NCI-H2081 (cell line): Measurements from ENCODE around the gene LAMA3.
"Not testable (repeated sequence)": the region's sequence is repeated elsewhere in the genome, so short reads cannot be mapped to it uniquely, and the experiment has no call there.

Experiments used
- DNase-seq, 2 experiments: peaks; one replicate each; lab custom pipeline; 2025; lab: John Stamatoyannopoulos, UW

Gene LAMA3

DNA sequence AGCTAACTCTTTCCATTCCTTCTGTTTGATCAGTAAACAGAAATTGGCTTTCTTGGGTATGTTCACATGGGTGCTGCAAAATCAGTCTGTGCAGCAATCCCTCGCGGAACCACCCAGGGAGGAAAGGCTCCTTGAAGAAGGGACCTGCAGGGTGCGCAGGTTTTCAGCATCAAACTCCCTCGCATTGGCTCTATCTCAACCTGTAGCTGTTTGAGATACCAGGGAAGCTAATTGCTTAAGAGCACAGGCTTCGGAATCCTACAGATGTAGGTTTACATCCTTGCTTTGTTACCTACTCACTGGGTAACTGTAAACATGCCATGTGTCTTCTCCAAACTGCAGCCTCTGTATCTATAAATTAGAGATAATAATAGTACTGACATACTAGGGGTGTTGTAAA is 43.2 kb downstream of the LAMA3 start:
- DNase-seq: no peak

DNA sequence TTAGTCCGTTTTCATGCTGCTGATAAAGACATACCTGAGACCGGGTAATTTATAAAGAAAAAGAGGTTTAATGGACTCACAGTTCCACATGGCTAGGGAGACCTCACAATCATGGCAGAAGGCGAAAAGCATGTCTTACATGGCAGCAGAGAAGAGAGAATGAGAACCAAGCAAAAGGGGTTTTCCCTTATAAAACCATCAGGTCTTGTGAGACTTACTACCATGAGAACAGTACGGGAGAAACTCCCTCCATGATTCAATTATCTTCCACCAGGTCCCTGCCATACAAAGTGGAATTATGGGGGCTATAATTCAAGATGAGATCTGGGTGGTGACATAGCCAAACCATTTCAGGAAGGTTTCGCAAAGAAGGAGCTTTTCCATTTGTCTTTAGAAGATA is 44.0 kb downstream of the LAMA3 start:
- DNase-seq: not testable (repeated sequence)

DNA sequence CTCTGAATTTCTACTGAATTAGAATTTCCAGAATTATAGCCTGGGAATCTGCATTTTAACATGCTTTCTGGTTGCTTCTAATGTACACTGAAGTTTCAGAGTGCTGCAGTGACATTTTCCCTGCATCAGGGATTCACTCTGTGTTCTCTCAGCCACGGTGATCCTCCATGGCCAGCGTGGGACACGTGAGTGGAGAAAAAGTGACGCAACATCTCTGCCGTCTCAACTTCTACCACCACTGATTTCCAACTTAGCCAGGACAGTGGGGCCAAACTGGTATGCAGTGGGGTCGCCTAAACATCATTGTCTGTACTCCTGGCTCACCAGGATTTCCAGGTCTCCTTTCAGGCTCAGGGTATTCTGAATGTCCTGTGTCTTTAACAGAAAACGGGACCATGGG is 44.6 kb downstream of the LAMA3 start:
- DNase-seq: no peak

DNA sequence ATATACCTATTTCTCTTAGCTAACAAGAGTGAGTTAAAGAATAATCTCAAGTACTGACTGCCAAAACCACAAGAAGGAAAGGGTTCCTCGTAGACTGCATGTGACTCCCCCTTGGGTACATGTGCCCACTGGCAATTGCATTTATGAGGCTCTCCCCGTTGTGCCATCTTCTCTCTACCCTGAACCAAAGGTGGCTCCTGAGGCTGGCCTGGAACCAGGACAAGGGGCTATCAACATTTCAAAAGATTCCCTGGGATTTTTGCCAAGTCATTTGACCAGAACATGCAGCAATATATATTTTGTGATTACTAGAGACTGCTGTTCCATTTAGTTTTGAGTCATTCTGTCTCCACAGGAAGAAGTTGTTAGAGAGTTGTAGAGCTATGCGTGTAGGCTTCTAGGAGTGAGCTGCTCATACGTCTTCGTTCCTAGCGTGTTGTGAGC is 45.8 kb downstream of the LAMA3 start:
- no peak for DNase-seq

DNA sequence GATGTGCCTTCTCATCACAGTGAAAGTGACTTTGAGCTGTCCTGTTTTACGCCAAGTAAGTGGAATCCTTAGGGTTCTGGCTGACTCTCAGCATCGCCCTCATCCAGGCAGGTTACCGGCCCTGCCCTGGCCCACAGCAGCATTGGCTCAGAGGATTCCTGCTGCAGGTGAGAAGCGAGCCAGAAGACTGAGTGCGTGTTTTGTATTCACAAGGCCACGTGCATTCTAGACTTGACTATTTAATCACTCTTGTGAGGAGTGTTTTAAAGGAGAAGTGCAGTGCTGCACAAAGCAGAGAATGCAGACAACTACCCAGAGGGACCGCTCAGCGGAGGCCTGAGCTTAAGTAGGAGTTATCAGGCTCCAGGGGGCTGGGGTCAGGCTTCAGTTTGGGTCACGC is 48.3 kb downstream of the LAMA3 start:
- no peak for DNase-seq

DNA sequence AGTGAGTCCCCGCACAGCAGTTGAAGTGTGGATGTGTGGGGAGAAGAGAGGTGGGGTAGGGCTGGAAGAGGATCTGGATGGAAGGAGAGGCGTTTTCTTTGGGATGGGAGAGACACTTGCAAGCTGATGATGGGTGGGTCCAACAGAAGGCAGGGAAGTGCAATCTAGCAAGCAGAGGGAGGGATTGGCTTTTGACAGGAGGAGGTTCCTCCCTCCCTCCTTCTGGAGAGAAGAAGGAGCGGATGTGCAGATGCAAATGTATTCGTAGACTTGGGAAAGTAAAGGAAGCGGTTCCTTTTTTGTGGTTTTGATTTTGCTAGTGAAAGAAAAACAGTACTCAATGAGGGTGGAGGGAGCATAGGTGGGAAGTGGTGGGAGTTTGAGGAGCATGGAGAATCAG is 48.9 kb downstream of the LAMA3 start:
- DNase-seq: no peak

DNA sequence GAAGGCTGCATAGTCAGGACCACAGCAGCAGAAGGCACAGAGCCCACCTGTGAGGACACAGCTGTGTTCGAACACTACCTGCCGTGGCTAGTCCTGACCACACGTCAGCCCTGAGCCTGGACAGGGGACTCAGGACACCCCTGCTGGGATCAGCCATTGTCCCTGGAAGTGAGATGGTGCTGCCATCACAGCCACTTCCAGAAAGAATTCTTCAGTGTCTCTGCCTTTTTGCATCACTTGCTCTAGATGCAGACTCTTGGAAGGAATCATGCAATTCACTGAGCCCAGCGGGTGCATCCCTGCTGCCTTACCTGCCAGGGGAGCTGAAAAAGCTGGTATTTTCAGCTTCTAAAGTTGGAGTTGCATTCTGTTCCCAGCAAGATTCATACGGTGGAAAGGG is 49.3 kb downstream of the LAMA3 start:
- DNase-seq: no peak

DNA sequence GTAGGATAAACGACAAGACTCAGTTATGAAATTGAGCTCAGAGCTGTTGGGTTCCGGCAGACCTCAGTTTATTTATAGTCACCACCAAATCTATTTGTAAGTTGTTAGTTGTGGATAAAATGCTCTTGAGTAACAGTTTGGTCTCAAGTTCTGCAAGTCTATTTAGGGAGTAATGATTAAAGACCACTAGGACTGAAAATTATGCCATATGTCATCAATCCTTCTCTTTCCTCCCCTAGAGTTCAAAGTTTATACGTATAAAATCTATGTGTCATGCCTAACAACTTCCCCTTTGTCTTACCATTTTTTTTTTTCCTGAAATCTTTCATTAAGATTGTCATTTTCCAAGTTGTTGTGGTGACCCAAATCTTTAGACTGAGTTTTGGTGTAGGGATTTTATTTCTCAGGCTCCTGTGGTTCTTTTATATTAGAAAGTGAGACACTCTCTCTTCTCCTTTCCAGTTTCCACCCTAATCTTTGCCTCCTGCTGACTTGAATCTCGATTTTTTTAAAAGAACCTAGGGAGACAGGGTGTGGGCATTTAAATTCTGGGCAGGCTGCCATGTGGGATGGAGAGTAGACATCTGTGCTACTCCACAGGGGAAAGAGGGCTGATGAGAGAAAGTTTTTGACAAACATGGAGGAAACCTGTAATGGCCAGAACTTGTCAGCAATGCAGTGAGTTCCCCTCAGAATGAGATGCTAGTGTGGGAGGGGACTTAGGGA is 51.0 kb downstream of the LAMA3 start:
- DNase-seq: peak; percentile 2 to 34

DNA sequence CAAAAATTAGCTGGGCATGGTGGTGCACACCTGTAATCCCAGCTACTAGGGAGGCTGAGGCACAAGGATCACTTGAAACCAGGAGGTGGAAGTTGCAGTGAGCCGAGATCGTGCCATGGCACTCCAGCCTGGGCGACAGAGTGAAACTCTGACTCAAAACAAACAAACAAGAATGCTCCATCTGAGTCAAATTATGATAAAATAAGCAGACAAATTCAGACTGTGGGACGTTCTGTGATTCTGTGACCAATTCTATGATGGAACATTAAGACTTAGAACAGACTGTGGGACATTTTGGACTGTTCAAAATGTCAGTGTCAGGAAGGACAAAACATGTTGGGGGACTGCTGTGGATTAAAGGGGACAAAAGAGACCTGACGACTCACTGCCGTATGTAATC is 52.7 kb downstream of the LAMA3 start:
- not testable (repeated sequence) for DNase-seq

DNA sequence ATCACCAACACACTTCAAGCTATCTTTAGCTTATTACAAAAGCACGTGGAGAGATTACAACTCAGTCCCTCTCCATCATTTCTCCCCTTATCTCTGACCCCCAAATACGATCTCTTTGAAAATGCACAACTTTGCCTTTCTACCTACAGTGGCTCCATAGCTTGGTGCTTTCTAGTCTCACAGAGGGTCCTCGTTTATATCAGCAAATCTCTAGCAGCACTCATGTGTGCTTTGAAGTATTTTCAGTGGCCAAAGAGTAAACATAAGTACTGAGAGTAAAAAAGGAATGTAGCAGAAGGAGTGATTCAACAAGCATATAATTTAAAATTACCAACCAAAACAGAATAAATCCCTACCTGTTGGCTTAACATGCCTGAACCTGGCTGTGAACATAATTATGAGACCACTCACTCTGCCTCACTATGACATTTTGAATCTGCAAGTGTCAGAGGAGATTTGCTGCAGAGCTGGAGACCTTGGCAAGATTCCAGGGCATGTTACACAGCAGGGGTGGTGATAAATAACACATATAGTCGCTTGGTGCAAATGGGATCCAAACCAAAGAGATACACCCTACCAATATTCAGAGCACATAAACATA is 54.6 kb downstream of the LAMA3 start:
- DNase-seq: peak in 1 of 2 experiments; percentile 13

DNA sequence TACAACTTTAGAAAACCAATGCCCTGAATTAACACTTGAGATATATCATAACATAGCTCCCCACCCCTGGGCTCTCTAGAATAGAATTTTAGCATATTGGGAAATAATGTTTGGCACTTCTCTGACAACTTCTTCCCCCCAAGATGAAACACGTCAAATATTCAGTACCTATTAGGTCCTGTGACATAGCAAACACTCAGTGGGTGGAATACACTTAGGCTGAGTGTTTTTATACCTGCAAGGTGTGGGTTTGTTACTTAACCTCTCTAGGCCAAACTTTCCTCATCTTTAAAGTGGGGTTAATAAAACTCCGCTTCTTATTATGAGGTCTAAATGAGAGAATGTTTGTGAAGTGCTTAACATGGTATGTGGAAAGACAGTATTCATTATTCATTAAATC is 56.1 kb downstream of the LAMA3 start:
- no peak for DNase-seq

DNA sequence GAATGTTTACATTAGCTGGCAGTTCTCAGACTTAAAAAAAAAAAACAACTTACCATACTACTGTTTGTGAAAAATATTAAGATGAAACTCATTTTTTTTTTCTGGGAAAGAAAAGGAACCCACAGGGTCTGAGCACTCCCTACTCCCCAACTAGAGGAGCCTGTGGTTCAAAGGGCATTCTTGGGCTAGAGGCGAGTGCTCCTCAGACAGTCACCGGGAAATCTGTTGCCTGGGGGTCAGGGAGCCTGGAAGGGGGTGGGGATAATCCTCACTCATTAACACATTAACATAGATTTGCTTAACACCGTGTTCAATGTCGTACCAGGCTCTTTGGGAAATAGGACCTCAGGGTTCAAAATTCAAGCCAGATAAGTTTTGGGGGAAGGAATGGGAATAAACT is 57.6 kb downstream of the LAMA3 start:
- DNase-seq: no peak

DNA sequence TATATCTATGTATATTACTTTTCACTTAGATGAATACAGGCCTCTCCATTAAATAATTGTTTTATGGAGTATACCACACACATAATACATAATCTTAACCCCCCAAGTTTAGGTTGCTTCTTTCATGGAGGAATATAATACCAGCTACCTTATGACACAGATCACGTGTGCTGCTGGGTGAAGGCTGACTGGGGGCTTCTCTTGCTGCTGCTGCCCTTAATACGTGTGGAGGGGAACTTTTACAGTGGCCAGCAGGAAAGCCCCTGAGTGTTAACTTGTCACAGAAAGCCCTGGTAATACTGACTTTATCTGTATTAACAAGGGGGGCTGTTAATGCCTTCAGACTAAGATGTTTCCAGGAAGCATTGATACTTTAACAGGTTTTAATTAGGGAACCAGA is 63.1 kb downstream of the LAMA3 start:
- no peak for DNase-seq

DNA sequence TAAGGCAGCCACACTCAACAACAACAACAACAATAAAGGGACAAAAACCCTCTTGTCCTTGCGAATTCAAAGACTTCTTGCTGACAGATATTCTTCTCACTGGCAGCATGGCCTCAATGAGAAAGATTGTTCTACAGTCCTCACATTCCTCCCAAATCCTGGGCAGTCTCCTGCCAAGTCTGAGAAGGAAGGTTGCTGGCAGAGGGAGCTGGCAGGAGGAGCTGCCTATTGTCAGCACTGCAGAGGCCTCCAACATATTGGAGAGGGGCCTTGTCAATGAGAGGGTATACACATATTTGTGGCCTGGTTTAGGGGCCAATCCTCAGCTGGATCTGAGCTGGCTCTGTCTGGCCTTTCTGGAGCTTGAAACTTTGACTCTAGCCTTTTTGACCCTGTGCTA is 63.5 kb downstream of the LAMA3 start:
- DNase-seq: no peak

DNA sequence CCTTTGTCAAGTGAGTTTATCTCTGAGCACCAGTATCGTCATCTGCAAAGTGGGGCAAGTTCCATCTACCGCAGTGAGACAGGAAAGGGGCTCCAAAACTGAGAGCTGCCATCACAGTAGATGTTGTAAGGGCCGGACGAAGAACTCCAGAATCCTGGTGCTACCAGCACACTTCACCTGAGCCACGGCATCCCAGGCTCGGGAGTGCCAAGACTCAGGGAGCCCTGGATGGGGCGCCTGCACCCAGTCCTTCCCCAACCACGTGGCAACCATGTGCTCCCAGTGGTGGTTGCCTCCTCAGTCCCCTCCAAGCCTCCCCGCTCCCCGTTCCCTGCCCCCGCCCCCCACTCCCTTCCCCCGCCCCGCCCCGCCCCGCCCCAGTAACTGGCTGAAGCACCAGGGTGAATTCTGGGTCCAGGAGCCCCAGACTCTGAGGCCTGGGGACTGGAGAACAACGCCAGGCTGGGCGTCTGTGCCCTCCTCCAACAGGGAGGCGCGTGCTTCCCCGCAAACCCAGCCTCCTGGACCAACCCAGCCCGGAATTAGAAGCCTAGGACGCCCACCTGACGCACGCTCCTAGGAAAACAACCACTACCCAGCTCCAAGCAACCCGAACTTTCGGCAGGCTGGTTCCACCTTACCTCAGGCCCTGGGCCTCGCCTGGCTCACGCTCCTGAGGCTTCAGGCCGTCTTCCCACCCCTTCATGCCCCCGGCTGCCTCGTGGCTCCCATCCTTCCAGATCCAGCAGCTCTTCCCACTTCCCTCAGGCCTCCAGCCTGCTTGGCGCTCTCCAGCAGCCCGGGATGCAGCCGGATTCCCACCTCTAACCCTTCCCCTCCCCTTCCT is 67.6 kb downstream of the LAMA3 start:
- DNase-seq: no peak

DNA sequence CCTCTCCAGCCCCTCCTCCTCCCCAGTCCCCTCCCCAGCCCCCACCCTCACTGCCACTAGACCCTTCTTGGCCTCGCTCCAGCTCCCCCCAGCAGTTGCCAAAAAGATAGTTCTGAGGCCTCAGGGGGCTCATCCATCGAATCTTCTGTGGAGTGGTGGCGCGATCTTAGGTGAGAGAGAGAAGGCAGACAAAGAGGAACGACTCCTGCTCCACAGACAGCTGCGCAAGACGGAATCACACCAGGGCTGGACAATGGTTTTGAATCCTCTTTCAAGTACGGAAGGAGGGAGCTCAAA is 68.1 kb downstream of the LAMA3 start:
- DNase-seq: no peak

DNA sequence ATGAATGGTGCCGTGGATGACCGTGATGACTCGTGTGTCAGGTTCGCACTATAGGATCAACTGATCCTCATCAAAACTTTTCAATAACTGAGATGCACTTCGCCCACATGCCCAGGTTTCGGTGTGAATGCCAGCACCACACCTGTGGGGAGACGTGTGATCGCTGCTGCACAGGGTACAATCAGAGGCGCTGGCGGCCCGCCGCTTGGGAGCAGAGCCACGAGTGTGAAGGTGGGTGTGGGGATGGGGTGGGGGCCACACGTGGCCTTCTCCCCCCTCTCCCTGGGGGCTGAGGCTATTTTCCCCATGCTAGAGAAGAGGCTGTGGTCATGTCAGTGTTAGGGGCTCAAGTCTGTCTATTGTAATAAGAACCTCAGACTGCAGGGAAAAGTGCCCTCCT is 69.0 kb downstream of the LAMA3 start:
- no peak for DNase-seq

DNA sequence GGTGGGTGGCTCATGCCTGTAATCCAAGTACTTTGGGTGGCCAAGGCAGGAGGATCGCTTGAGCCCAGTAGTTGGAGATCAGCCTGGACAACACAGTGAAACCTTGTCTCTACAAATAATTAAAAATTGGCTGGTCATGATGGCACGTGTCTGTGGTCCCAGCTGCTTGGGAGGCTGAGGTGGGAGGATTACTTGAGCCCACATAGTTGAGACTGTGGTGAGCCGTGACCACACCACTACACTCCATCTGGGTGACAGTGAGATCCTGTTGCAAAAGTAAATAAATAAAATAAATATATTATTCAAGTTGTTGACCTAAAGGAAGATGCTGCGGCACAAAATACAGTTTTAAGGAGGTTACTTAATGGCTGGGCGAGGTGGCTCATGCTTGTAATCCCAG is 72.7 kb downstream of the LAMA3 start:
- DNase-seq: no peak

DNA sequence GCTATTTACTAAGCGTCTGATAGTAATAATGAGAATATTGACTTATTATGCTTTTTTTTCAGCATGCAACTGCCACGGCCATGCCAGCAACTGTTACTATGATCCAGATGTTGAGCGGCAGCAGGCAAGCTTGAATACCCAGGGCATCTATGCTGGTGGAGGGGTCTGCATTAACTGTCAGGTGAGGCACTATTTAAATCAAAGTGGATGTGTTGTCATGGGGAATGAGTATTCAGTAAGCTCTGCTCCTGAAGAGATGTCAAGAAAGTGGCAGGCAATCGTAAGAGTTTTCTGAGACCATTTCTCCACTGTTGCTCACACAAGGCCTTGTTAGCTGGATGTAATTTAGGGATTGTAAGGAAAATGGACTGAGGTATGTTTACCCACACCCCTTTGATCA is 74.1 kb downstream of the LAMA3 start:
- DNase-seq: no peak

DNA sequence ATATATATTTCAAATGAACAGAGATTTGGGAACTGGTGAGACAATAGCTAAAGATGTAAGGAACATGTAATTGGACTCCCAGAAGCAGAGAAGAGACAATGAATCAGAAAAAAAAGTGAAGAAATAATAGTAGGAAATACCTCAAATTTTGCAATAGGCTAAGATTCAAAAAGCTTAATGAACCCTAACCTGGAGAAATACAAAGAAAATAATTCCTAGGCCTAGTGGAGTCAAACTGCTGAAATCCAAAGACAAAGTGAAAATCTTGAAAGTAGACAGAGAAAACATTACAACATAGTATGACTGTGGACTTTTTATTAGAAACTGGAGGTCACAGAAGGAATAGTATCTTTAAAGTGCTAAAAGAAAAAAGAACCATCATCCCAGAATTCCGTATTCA is 76.7 kb downstream of the LAMA3 start:
- no peak for DNase-seq

DNA sequence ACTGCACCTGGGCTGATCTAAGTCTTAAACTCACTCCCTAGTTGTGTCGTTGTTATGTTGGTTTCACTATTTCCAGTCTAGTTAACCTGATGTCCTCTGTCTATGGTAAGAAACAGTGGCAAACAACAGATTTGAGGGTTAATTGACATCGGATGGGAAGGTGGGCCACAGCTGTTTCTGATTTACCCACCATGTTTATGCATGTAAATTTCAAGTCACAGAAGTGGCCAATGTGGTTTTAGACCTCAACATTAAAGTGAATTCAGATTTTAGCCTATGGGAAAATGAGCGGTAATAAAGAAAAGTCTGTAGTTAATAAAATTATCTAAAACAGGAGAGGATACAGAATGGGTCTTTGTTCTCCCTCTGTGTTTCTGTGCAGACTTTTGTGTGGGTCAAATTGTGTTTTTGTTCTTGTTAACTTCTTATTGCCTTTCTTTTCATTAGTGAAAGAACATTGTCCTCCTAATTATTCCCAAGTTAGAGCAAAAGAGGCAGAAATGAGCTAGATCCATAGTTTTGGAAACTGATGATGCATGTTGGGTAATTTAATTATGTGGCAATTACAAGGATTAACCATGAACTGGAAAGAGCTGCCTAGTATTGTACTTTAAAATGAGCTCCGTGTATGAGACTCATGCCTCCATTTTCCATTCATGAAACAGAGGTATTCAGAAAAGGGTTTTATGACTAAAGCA is 83.2 kb downstream of the LAMA3 start:
- DNase-seq: no peak

DNA sequence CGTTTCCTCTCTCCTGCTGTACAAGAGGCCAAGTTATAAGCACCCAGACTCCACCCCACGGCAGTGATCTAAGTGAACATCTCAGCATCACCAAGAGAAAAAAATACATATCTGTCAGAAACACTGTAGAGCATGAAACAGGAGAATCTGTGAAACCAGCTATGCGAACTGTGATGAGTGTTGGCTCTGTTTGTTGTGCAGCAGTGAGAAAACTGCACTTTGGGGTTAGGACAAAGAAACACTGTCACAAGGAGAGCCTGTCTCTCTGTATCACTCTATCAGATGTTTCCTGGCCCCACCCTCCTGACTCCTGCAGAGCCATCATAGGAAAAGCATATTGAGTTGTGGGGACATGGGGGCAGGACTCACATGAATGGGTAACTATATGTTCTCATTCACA is 87.1 kb downstream of the LAMA3 start:
- DNase-seq: no peak

DNA sequence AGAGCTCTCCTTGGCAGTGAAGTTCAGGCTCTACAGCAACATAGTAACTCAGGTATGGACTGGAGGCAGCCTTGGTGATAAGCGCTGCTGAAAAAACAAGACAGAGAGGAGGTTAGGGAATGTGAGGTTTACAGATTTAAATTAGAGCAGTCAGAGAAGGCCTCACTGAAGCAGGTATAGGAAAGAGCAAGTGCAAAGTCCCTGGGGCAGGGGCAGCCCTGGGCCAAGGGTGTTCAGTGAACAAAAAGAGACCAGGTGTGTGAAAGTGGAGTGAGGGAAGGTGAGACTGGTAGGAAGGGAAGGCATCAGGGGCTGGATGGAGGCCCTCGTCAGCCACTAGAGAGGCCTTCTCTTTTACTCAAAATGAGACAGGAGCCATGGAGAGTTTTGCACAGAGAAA is 89.6 kb downstream of the LAMA3 start:
- DNase-seq: no peak
